GM18867 (cell line): ENCODE results near the gene PLCB2.

ENCODE experiments used
- ATAC-seq: cut with Tn5 transposase; IDR thresholded peaks from one replicate; pipeline ENCODE4 v1.9.1; 2021; ENCODE audit warnings: mild to moderate bottlenecking, moderate library complexity; ENCODE audit not compliant: unreplicated experiment

Gene PLCB2

DNA sequence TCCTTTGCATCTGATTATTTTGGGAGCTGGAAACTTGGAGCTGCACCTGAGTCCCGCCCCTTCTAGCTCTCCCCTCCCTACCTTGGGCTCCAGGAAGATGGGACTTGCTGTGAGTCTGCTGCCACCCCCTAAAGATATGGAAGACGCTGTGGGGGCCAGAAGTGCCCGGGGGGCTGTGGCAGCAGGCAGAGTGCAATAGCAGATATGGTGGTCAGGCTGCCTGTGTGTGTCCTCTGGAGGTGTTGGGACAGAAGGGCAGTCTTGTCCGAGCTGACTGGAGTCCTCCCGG is 68.4 kb downstream of the PLCB2 start:
- no peak for ATAC-seq

GRCh38 chr15:40238532-40239403 is 69.0 kb downstream of the PLCB2 start, which contains the start of gene PAK6:
Gene PAK6 (plus strand): TSS chr15:40239063. CDS start chr15:40264786, 25,723 bp downstream.
- no peak for ATAC-seq
